Gastrocnemius medialis (tissue), 4 donors: ENCODE data around the gene REXO1.

Source experiments
- POLR2A ChIP-seq, 2 donors: fragments of 450-650 bp; IDR thresholded peaks; one replicate each; pipeline ENCODE4 v1.6.1; 2017; ENCODE audit warnings: antibody characterized with exemption in 2 of 2, mild to moderate bottlenecking in 2 of 2, moderate library complexity in 2 of 2
- TF ChIP-seq, protein P1 (sequence below), 5 experiments: fragments of 450-650 bp in 3 of 5; fragments of 200-600 bp in 2 of 5; sonication (generic) in 2 of 5; IDR thresholded peaks in 4 of 5; conservative IDR thresholded peaks in 1 of 5; 1 replicate in 4 of 5; 2 replicates in 1 of 5; pipeline ENCODE4 v1.5.1; 2016 to 2019; ENCODE audit warnings: antibody characterized with exemption in 5 of 5, mild to moderate bottlenecking in 3 of 5, moderate library complexity in 3 of 5

DNA sequence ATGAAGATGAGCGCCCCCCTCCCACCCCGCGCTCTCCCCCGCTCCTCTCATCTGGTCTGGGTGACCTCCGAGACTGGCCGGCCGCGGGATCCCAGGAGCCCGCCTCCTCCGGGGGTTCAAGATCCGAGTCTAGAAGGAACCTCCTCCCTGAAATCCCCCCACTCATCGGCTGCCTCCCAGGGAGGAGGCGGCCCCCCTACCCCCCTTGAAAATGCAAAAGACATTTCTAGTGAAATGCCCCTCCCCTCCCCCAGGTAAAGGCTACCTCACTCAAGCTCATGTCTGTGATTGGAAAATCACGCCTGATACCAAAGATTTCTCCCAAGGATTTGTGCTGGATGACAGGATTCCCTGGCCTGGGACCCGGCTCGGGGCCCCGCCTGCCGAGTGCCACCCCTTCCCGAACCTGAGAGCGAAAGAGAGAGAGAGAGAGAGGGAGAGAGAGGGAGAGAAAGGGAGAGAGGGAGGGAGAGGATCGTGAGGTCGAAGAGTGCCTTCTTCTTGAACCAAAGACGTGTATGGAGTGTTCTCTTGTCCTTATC lies 71.6 kb downstream of the REXO1 start:
- no peak for TF ChIP-seq POLR2A (IDR thresholded peaks at IDR 0.05)
- TF ChIP-seq, protein P1, sequence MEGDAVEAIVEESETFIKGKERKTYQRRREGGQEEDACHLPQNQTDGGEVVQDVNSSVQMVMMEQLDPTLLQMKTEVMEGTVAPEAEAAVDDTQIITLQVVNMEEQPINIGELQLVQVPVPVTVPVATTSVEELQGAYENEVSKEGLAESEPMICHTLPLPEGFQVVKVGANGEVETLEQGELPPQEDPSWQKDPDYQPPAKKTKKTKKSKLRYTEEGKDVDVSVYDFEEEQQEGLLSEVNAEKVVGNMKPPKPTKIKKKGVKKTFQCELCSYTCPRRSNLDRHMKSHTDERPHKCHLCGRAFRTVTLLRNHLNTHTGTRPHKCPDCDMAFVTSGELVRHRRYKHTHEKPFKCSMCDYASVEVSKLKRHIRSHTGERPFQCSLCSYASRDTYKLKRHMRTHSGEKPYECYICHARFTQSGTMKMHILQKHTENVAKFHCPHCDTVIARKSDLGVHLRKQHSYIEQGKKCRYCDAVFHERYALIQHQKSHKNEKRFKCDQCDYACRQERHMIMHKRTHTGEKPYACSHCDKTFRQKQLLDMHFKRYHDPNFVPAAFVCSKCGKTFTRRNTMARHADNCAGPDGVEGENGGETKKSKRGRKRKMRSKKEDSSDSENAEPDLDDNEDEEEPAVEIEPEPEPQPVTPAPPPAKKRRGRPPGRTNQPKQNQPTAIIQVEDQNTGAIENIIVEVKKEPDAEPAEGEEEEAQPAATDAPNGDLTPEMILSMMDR (IDR thresholded peaks at IDR 0.05 in 4 of 5, conservative IDR thresholded peaks at IDR 0.05 in 1 of 5) = no peak
